ENCODE data around the gene PKN3.
A peak's percentile ranks its signal among the peaks of the same experiment; 100 is the strongest.
"Not testable (repeated sequence)": the region's sequence is repeated elsewhere in the genome, so short reads cannot be mapped to it uniquely, and the experiment has no call there.

PKN3 gene

DNA sequence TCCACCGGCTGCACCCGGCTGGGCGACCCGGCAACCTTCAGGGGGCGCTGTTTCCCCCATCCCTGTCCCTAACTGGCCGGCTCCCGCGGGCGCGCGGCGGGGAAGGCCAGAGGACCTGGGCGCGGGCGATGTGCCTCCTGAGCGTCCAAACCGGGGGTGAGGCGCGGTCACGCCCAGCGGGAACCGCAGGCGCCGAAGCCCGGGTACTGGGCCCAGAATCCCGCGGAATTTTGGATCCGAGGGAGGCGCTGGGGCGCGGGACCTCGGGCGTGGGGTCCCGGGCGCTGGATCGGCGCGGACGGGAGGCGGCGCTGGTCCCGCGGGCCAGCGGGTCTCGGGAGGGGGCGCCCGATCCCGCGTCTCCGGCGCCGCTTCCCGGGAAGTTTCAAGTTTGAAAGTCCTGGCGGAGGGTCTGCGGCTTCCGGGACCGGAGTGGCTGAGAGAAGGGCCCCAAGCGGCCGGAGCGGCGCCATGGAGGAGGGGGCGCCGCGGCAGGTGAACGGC is at the start of gene PKN3:
PKN3 (plus strand) TSS at position 59 of the 504 bp plus-strand sequence; CDS start at position 472, 413 bp downstream.
- peak; percentile 91 for DNase-seq

DNA sequence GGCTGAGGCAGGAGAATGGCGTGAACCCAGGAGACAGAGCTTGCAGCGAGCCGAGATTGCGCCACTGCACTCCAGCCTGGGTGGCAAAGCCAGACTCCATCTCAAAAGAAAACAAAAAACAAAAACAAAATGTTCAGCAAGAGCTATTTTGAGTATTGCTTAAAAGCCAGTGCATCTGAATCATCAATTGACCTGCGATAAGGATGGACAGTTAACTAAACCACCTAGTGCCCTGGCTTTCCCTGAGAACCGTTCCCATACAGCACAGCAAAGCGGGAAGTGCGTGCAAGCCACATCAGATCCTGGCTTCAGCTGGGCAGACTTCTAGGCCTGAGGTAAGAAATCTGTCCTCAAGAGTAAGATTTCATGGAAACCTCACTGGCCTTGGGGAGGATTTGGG is 48.4 kb upstream of the PKN3 start:
- no peak for DNase-seq

DNA sequence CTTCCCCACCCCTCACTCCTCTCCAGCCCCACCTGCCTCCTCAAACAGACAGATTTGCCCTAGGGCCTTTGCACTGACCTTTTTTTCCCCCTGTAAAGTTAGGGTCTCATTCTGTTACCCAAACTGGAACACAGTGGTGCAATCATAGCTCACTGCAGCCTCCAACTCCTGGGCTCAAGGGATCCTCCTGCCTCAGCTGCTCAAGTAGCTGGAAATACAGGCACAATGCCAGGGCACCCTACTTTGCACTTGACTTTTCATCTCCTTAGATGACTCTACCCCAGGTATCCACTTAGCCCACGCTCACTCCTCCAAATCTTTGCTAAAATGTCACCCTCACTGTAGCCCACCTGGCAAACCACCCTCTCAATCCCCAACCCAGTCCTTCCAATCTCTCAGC is 47.8 kb upstream of the PKN3 start:
- DNase-seq: no peak

GRCh38 chr9:128656416-128657343 is 45.6 kb upstream of the PKN3 start, which contains the start of gene DYNC2I2:
Gene DYNC2I2, minus strand, starts transcription at chr9:128656847. Its CDS starts 121 bp downstream, at chr9:128656726.
- peak; percentile 98 for DNase-seq

GRCh38 chr9:128657344-128657704 is 45.0 kb upstream of the PKN3 start:
- no peak for DNase-seq

- no peak for DNase-seq
These were observed 44.5 kb upstream of the PKN3 start for GRCh38 chr9:128657796-128658195.

- not testable (repeated sequence) for DNase-seq
These were observed 35.8 kb upstream of the PKN3 start for GRCh38 chr9:128666481-128666941.

DNA sequence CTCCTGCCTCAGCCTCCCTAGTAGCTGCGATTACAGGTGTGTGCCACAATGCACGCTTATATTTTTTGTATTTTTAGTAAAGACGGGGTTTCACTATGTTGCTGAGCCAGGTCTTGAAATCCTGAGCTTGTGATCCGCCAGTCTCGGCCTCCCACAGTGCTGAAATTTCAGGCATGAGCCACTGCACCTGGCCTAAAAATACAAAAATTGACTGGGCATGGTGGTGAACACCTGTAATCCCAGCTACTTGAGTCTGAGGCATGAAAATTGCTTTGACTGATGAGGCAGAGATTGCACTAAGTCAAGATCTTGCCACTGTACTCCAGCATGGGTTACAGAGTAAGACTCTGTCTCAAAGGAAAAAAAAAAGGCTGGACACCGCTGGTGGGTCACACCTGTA is 32.5 kb upstream of the PKN3 start:
- DNase-seq: no peak

- DNase-seq: no peak
These were observed 26.9 kb upstream of the PKN3 start for GRCh38 chr9:128675382-128675781.

DNA sequence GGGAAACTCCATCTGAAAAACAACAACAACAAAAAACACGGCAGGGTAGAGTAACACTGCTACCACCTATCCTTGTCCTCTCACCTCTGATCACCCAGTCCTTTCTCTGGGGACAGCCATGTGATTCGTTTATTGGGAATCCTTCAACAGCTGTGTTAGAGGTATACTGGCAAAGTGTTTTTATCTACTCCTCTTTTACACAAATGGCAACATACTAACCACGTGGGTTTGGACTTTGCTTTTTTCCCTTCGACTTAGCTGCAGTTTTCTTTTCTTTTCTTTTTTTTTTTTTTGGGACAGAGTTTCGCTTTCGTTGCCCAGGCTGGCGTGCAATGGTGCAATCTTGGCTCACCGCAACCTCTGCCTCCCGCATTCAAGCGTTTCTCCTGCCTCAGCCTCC is 24.5 kb upstream of the PKN3 start:
- no peak for DNase-seq

DNA sequence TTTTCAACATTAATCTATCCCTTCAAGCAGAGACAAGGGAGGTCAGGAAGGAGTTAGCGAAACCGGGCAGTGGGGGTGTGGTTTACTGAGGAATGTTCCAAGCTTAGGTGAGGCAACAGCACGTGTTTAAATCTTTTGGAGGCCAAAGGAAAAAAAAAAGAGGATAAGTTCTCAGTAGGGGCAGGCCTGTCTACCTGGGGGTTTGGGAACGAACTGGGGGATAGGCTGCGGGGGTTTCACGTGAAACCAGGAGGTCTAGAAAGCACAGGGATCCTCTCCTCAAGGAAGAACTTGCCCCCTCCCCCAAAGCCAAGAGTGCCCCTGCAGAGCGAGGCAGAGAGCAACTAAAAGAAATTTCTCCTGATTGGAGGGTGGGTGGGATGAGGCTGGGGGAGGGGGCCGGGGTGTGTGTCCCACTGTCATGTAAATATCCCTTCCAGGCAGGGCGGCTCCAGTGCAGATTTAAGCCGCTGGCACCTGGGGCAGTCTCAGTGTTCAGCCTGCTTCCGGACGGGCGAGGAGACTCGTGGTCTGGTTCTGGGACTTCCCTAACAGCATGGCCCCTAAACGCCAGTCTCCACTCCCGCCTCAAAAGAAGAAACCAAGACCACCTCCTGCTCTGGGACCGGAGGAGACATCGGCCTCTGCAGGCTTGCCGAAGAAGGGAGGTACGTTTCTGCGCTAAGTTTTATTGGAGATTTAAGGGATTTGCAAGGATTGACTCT is 18.8 kb upstream of the PKN3 start:
- DNase-seq: peak; percentile 71

DNA sequence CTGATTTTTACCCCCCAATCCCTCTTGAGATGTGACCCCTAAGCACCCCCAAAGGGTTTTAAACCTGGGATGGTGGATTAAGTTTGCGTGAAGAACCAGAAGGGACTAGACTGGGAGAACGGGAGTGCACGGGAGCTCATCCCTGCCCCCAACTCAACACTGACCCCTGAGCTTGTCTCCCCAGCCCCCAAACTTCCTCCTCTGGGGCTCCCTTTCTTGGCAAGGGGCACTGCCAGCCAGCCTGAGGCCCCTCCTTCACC is 18.3 kb upstream of the PKN3 start:
- DNase-seq: no peak

- DNase-seq: peak; percentile 91
These were observed 17.7 kb upstream of the PKN3 start for GRCh38 chr9:128684325-128685199.

DNA sequence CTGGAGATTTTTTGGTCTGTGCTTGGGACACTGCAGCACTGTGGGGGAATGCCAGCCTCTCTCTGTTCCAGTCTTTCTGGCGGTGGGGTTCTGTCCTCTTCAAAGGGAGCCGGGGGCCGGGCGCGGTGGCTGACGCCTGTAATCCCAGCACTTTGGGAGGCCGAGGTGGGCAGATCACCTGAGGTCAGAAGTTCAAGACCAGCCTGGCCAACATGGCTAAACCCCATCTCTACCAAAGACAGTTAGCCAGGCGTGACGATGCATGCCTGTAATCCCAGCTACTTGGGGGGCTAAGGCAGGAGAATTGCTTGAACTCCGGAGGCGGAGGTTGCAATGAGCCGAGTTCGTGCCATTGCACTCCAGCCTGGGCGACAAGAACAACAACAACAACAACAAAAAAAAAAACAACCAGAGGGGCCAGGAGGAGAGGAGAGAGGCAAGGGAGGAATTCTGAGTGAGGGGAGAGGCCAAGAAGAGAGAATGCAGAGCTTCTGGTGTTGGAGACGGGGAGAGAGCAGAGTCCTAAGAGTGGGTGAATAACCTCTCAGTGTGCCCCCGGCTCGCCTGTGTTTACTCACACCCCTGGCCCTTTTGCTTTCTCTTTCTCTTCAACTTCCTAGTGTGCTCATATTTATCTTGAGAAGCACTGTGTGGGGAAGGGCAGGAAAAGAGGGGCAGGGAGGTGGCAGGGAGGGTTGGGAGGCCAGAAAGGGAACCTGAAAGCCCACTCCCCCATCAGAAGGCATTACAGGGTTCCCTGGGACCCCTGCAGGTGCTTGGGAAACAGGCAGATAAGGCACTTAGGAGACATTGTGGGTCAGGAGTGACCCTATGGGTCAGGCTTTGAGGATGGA is 16.4 kb upstream of the PKN3 start:
- peak; percentile 64 for DNase-seq

GRCh38 chr9:128687453-128687852 is 14.8 kb upstream of the PKN3 start:
- DNase-seq: no peak

DNA sequence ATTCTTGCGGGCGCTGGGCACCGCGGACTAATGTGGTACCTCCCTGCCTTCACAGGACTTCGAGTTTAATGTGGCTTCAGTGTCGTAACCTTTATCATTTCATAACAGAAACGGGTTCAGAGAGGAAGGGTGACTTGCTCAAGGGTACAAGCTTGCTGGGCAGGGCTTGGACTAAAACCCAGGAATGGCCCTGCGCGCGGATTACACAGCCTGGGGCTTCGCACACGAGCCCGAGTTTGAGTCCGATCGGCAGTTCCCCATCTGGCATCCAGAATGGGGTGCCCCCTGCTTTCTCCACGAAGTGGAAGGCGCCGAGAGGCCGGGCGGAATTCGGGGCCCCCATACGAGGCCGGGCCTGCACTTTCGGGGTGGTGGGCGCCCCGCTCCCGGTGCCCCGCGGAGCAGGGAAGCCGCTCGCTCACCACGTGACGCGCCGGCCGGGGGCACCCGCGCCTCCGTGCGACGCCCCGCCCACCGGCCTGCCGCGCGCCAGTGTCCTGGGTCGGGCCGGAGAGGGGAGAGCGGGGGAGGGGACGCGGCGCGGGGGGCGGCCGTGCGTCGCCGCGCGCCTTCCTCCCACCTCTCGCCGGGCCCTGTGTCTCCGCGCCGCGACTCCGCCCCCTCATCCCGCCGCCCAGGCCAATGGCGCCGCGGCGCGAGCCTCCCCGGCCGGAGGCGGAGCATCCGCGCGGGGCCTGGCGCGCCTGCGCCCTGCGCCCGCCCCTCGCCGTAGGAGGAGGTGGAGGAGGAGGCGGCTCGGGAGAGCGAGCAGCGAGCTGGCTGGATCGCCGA is 13.6 kb upstream of the PKN3 start, which contains the start of gene SET:
SET (plus strand) TSS at position 722 of the 792 bp plus-strand sequence. CDS start 361 bp downstream, outside the sequence.
- peak; percentile 97 for DNase-seq

DNA sequence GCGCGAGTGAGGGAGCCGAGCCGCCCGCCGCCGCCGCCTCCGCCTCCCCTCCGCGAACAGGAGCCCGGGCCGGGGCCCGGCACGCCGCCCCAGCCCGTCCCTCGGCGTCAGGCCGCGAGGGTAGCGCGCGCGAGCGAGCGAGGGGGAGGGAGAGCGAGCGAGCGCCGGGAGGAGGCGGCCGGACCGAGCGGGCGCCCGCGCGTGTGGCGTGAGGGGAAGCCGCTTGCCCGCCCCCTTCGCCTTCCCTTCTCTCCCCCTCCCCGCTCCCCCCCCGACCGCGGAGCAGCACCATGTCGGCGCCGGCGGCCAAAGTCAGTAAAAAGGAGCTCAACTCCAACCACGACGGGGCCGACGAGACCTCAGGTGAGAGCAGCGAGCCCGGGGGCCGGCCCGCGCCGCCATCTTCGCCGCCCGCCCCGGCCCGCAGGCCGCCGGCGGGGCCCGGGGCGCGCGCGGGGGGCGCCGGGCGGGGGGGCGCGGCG is 13.0 kb upstream of the PKN3 start:
- no peak for DNase-seq

GRCh38 chr9:128689820-128690683 is 12.3 kb upstream of the PKN3 start:
- peak; percentile 58 for DNase-seq

DNA sequence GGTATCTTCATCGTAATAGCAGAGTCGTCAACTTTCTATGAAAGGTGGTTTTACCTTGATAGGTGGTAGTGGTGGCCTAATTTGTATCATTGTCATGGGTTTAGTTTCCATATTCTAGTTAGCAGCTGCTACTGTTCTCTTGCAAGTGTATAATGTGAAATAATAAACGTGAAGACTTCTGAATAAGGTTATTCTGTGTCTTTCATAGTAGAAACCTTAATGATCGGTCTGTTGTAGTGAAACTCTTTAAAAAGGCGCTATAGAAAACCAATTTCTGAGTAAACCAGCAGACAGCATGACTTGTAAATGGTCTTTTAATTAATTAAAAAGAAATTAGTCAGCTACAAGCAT is 11.6 kb upstream of the PKN3 start:
- DNase-seq: no peak

GRCh38 chr9:128693738-128694137 is 8.6 kb upstream of the PKN3 start:
- DNase-seq: not testable (repeated sequence)
